ENCODE data around the gene SSBP3.
A peak's percentile ranks its signal among the peaks of the same experiment; 100 is the strongest.

The SSBP3 gene

DNA sequence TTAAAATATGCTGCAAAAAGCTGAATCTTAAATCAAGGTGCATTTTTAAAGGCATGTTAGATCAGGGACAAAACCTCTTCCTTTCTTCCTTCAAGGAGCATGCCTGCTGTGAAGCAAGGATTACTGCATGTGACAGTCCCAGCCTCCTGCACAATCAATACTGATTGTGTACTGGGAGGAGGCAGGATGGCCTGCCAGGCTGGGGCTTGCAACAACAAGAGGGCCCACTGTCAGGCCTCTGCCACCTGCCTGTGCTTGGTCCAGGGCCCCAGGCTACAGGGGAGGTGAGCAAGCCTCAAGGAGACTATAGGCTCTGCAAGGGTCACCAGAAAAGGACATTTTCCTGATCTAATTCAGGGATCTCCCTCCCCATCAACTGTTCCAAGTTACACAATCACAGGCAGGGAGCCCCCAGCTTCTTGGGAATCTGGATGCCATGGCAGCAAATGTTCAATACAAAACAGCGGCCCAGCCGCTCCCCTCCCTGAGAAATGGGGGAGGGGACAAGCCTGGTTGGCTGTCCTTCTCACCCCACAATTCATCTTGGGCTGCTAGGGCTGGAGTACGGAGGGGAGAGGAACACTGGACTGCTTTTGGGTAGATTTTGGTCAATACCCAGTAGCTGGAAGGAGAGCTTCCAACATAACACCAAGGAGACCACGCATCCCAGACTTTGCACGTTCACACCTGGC, 76.7 kb downstream of the SSBP3 start:
- no peak for DNase-seq (ENCODE audit: low spot score)

DNA sequence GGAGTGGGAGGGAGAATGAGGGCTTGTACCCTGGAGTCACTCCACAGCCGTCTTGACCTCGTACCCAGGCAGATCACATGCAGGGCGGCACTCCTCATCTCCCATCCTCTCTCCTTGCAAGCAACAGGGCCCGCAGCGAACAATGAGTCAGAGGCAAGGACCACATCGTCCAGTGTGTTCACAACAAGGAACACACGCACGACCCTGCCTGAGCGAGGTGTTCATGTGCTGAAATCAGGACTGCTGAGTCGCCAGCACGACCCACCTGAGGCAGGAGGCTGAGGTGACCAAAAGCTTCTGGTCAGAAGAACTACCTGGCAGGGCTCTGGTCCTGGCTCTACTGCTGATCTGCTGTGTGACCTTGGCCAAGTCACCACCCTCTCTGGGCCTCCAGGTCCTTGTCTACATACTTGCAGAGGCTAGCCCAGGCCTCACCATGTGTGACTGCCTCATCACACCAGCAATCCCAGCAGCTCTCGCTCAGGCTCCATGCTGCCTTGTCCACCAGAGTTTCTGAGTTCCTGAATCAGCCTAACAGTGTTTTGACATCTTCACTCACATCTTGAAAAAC, 78.0 kb downstream of the SSBP3 start:
- DNase-seq (ENCODE audit: low spot score) = no peak

DNA sequence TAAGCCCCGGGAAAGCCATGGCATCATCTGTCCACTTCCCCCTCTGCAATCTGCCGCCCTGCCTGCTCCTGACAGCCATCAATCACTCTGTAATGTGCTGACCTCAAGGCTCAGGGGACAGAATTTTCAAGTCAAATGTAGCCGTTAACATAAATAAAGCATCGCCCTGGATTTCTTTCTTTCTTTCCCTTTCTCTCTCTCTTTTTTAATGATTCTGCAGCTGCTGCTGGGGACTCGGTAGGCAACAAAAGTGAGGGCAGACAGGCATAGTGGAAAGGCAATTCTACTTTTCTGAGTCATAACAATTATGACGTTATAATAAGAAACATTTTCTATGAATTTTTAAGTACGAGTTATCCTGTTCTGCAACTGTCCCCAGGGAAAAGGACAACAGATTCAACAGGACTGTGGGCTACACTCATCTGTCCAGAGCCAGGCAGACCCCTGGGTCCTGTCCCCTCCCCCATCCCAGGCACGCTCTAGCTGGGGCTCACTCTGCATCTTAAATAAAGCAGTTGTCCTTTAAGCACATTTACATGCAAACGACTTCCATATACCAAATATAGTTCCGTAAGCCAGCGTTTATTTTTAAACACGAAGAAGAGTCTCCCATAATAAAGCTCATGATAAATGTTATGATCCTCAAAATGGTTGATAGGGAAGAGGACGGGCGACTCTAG, 78.7 kb downstream of the SSBP3 start:
- DNase-seq (ENCODE audit: low spot score) = no peak

DNA sequence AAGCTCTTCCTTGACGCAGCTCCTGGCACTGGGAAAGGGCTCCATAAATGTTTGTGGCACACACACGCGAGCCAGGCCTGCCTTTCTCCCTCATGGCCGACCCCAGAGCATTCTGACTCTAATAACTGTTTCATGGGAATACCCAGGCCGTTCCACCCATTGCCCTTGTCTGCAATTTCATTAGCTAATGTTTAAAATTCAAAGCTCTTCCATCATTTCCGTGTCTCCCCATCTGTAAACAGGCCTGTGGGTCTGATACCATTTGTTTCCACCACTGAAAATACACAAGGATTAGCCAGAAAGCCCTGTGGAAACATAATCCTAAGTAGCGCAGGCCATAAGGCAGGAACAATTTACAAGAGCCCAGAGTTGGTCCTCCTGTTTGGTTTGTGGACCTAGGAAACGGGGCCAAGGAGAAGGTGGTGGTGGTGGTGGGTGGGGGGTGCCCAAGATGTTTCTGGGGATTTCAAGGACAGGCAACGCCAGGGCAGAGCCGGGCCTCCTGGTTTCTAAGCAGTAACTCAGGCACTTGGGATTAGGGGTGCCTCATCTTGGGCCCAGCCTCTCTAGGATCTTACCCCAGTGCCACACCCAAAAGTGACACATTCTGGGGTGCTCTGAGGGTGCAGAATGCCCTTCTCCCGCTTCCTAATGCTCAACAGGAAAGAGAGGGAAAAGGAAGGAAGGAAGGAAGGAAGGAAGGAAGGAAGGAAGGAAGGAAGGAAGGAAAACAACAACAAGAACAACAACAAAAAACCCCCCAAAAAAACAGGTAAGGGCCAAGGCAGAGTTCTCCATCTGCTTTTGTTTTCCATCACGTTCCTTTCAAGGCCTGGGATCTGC, 79.4 kb downstream of the SSBP3 start:
- no peak for DNase-seq (ENCODE audit: low spot score)

DNA sequence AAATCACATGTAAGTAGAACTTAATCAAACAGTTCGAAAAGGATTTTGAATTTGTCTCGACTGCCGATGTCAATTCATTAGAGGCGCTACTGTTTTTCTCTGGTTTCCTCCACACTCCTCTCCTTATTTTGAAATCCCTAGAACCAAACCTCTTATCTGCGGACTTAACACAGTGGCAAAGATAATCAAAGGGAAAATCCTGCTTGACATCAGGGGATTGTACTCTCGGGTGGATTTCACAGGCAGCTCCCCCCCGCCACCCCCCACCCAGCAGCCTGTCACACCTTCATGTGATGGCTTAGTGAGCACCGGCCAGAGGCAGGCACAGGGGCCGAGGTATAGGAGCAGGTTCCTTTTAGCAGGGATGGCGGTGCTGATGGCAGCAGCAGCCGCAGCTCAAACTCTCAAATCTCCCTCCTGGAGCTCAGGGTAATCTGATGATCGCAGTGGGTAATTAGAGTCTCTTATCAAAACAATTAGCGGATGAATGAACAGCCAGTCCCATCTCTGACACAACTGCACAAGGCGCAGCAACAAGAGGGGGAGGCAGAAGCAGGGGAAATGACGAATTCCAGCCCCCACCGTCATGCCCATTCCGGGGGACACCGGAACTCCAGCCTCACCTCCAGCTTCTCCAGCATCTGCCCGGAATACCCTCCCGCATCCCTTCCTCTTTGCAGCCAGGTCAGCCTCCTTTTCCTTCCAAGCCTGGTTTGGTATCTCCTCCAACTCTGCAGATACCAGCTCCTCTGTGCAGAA, 80.3 kb downstream of the SSBP3 start:
- no peak for DNase-seq (ENCODE audit: low spot score)

DNA sequence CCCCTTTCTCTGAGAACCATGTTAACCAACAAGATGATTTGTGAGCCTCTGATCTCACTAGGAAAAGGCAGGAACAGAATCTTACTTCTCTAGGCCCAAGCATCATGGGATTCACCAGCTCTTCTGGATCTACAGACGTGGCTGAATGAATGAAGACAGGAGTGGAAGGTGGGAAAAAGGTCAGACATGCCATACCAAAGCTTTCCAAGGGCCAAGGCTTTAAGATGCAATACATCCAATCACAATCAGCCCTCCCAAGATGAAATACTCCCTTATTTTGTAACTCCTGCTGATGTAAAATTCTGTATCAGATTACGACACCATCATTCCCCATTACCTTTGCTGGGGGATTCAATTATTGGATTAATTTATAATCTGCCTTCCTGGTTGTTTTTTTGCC, 80.9 kb downstream of the SSBP3 start:
- no peak for DNase-seq (ENCODE audit: low spot score)

DNA sequence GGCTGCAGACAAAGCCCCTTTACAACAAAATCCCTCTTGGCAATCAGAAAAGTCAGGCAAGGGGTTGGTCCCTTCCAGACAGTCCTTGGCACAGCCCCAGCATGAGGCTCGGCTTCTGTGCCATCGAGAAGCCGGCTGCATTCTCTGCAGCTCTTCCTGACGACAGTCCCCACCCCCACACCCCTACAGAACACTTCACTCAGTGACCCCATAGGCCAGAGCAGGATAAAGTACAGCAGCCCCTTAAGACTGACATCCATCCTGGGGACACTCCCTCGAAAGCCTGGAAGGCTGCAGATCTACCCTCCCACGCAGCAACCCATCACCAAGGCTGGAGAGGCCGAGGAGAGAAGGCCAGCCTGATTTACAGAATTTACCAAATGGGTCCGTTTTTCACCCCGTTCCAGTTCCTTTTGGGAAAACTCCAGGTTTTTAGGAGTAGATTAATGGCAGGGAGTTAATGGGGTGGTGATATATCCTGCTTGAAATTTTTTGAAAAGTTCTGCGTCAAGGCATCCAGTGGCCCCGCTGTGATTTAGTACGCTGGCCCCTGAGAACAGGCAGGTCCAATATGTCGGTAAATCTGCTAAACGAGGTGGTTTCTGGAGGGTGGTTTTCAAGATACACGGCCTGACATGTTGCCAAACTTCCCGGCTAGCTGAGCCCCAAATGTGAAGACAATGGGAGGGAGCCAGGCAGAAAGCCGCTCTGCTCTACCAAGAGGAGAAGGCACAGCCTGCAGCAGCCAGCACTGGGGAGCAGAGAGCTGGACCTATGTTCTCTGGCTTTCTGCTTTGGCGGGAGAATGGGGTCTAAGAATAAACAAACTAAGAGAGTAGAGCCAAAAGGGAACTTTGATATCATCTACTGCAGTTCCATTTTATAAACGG, 81.7 kb downstream of the SSBP3 start:
- DNase-seq (ENCODE audit: low spot score) = no peak

DNA sequence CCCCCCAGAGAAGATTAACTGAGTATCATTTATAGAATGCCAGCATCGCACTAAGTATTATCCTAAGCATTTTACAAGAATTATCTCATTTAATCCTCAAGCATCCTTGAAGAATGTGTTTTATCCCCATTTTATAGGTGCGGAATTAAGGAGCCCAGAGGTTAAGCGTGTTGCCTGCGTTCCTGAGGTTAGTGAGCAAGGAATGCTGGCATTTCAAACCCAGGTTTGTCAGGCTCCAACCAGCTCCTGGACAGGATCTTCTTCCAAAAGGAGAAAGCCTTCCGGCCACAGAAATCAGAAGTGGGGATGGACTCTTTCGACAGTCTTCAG, 82.3 kb downstream of the SSBP3 start:
- DNase-seq (ENCODE audit: low spot score) = no peak

DNA sequence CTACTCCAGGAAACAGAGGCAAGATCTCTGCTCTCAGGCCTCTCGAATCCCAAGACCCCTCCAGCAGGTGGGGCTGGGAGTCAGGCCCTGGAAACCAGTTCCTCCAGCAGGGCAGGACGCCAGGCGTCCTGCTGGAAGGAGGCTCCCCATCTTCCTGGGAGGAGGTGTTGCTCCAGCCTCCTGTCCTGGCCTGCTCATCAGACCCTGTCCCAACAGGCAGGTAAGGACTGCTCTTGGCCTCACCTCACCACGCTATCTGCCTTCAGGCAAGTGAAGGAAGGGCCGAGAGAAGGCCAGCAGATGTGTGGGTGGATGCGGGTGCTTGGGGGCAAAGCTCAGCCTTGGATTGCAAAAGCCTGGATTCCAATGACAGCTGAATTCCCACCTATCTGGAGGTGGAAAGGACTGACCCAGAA, 82.9 kb downstream of the SSBP3 start:
- no peak for DNase-seq (ENCODE audit: low spot score)

DNA sequence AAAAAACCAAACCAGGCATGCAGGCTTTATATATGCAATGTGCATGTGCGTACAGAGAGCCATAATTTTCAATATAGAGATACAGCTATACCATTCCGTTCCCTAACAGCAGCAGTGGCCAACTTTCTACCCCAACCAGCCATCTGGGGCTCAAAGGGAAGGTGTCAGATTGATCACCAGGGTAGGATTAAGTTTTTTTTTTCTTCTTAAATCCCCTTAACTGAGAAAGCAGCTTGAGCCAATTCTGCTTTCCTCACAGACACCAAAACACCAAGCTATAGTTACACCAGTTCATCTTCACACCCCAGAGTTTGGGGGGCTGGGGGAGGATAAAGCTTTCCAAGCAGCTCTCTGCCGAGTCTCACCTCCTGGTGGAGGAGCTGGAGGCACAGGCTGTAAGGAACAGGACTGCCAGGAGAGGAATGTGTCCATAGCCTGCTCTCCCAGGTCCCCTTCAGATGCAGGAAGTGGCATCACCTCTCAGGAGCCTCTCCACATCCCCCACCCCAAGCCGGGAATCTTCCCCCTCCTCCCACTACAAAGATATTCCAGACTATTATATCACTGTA, 87.9 kb downstream of the SSBP3 start:
- no peak for DNase-seq (ENCODE audit: low spot score)

DNA sequence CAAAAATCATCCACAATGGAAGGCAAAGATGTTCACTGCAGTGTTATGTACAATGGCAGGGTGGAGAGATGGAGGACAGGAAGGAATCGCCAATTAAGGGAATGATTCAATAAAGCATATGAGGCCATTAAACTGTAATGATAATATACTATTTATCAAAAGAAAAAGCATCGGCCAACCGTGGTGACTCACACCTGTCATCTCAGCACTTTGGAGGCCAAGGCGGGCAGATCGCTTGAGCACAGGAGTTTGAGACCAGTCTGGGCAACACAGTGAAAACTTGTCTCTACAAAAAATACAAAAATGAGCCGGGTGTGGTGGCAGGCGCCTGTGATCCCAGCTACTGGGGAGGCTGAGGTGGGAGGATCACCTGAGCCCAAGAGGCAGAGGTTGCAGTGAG, 89.1 kb downstream of the SSBP3 start:
- DNase-seq (ENCODE audit: low spot score) = no peak

DNA sequence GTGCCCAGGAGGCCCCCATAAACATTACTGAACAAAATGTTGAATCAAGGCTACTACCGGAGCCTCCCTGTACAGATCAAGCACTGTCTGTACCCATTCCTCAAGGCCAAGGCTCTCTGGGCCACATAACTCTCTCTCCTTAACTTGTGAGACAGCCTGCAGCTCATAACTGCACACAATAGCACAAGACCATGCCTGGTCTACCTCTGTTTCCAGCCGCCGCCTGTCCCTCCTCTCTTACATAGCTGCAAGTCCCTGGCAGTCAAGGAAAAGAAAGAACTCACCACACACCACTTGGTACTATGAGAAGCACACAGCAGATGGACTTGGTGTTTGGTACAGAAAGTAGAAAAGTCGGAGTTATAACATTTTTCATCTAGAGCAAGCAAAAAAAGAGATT, 91.1 kb downstream of the SSBP3 start:
- no peak for DNase-seq (ENCODE audit: low spot score)

DNA sequence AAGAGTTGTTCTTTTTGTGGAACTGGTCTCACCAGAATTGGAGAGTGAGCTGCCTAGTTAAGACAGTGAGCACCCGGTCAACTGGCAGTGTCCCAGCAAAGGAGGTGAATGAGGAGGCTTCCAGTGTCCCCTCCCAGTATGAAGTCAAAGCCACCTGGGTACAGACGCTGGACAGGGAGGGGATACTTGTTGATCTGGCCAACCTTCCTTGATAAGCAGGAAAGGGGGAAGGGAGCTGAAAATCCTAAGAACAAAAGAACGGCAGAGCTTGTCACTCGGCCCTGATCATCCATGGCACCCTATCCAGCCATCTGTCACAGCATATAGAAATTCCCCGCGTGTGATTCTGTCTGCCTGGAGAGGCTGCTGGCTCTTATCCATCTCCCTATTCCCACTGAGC, 91.5 kb downstream of the SSBP3 start:
- no peak for DNase-seq (ENCODE audit: low spot score)

DNA sequence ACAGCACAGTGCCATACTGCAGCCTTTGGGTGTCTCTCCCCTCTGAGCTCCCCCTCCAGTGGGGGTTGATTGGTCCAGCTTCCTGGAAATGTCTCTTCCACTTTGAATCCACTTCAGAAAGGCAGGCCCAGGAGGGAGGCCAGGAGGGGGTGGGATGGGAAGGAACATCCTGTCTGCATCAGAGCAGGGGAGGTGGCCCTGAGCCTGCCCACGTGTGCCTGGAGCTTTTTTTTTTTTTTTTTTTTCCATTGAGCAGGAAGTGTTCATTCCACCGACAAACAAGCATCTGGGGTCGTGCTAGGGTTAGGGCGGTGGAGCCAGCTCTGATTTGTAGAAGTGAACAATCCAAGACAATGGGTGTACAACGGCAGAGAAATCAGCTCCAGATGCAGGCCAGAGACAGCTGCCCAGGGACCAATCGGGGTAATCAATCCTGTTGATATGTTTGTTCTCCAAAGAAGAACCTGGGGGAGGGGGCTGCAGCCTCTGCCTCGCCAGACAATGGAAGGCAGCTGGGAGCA, 93.3 kb downstream of the SSBP3 start:
- DNase-seq (ENCODE audit: low spot score) = no peak

DNA sequence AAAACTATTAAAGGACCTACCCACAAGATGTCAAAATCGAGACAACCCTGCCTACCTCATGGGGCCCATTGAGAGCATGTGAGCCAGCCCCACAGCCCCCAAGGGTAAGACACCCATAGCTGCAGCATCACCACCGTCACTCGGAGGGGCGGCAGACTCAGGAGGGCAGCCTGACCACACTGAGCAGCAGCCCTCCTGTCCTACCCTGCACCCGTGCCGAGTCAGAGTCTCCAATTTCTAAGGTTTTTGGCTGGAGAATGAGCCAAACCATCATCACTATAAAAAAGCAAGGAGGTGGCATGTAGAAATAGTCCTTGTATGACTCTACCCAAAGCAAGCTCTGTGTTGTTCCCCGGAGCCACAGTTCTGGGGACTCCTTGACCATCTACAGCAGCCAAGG, 94.7 kb downstream of the SSBP3 start:
- no peak for DNase-seq (ENCODE audit: low spot score)

DNA sequence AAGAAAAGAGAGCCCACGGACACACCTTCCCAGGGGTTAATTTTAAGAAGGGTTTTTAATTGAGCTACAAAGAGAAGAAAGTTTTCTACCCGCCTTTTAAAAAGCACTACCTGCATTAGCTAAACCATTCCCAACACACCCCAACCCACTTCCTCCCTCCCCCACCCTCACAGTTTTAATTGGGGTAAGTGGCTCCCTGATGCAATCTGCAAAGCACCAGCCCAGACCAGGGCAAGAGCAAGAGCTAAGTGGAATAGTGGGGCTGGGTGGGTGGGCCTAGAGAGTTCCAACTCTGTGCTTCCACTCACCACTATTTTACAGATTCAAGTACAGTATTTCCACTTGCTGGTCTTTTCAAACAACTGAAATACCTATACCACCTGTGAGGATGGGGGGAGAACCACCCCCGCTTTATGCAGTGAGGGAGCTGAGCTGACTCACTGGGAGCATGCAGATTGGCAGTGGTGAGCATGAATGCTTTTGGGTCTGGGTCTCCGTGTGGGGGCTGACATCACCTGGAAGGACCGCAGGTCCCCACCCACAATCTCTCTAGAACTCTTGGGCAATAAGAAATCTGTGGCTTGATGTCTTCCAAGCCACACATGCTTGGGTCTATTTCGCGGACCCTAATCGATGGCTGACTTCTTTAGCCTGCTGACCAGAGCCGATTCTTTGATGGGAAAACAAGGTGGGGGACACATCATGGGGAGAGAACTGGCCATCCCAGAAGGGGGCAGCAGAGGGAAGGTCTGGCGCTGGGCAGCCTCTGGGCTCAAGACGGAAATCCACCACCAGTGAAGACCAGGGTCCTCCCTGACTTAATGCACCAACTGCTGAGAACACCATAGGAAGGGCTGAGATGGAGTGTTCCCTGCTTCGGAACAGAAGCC, 95.5 kb downstream of the SSBP3 start:
- DNase-seq (ENCODE audit: low spot score) = peak; percentile 16

DNA sequence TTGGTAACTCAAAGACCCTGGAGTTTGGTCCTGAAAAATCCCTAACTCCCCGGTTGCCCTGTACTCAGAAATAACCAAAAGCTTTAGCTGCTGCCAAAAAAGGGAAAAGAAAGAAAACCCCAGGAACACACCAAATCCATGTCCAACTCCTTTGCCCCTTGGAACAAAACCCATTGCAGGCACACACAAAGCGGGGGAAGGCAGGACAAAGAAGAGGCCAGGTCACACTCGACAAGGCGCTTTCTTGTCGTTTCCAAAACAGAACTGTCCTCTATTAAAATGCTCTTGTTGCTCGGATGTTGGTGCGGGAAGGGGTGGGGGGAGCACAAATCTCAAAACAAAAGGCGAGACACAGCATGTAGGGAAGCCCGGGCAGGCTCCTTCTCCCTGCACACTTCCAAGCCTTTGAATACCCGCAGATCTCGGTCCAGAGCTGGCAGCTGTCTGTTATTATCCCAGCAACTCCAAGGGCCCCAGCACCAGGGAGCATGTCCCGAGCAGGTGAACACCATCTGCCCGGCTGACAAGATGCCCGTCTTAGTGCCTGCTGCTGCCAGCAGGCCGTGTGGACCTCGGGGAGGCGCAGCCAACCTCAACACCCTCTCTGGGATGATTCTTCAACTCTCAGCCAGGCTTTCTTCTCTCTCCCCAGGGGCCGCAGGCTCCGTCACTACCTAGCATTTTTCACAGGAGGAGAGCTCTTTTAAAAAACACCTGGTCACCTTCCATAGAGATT, 96.4 kb downstream of the SSBP3 start:
- no peak for DNase-seq (ENCODE audit: low spot score)

DNA sequence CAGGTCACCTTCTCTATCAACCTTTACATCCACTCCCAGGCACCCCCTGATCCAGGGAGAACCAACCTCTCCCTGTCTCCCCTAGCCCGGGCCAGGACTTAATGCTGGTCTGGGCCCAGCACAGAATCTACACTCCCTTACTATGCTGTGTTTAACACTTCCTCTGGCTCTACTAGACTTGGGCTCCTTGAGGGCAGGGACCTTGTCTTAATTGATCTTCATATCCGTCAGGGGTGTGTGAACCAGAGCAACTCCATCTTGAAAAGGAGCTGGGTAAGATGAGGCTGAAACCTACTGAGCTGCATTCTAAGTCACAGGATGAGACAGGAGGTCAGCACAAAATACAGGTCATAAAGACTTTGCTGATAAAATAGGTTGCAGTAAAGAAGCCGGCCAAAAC, 98.9 kb downstream of the SSBP3 start:
- no peak for DNase-seq (ENCODE audit: low spot score)

Data from SW480 (cell line).